ENCODE results near the gene SNX10.

The SNX10 gene

DNA sequence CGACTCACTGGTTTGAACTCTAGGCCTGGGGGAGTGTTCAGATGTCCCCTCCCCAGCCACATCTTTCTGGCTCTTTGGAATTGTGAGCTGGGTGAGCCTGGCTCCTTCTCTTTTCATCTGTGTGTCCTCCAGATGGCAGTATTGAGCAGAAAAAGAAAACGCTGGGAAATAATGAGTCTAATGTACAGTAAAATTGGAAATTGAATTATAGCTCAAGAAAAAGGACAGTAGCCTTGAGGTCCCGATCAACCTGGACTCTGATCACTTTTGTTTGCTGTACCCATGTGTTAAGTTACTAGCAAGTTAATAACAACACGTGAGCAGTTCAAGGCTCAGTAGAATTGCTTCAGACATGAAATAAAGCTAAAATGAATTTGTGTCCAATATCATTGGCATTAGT lies 77.9 kb downstream of the SNX10 start:
- DNase-seq (ENCODE audit: low read depth): no peak

DNA sequence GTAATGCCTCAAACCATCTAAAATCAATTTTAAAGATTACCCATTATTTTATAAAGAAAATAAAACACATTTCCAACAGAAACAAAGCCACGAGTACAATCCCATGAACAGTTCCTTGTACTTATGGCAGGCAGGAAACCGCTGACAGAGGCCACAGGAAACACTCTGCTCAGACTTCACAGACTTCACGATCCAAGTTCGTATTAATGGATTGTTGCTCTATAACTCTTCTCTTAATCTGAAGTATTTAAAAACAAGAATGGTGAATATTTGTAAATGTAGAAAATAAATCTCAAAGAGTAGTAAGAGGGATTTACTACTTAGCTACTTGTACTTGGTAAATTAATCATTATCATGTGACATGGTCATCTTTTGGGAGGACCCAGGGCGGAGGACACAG lies 78.3 kb downstream of the SNX10 start:
- DNase-seq (ENCODE audit: low read depth): no peak

DNA sequence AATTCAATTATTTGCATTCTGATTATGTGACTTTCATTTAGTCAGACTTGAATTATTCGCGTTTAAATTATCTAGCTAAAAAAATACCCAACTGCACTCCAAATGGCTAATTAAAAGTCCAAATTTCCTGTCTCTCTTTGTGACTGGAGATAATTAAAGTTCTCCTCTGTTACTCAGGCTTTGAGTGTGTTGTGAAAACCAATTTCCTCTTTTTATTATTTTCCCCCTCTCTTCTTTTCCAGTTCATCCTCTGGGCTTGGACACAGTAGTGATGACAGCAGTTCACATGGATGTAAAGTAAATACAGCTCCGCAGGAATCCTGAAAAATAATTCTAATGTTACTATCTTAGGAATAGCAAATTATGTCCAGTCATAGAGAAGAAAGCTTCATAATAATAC lies 80.6 kb downstream of the SNX10 start:
- DNase-seq (ENCODE audit: low read depth): no peak

DNA sequence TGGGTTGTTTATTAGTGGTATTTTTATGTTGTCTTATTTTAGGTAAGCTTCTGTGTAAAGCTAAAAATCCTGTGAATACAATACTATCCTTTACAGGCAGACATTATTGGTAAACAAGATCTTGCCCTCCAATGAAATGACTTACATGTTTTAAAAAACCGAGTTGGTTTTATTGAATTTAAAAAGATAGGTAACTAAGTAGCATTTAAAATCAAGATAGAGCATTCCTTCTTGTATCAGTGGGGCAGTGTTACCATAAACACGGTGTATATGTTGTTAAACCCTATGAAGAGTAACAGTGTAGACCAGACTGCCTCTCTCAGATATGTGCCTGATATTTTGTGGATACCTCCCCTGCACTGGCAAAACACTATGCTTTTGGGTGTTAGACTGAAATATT lies 81.0 kb downstream of the SNX10 start:
- no peak for DNase-seq (ENCODE audit: low read depth)

DNA sequence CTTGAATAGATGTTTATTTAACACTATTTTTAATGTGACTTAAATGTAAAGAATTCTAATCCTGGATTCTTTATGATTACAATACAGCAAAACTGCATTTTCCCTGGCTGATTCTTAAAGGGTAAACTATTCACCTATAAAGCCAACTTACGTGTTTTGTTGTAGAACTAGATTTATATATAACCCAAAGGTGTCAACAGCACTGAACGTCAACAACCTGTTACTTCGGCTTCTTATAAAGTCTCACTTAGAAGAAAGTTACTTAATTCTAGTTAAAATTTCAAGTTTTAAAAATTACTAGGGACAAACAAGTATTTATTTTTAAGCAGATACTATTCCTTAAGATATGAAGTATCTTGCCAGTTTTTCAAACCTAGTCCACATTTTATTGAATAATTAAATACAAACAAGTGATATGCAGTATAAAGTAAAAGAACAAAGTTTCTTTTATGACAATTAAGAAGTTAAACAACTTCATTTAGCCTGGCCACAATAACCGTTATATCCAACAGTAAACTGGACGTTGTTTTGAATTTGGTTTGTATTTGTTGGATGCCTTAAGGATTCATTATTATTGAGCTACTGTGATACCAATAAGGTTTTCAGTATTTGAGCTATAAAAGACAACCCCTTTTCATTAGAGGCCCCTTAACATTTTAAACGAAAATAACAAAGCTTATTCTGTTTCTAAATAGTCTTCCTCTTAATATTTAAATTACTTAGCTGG lies 83.1 kb downstream of the SNX10 start:
- DNase-seq (ENCODE audit: low read depth): no peak

DNA sequence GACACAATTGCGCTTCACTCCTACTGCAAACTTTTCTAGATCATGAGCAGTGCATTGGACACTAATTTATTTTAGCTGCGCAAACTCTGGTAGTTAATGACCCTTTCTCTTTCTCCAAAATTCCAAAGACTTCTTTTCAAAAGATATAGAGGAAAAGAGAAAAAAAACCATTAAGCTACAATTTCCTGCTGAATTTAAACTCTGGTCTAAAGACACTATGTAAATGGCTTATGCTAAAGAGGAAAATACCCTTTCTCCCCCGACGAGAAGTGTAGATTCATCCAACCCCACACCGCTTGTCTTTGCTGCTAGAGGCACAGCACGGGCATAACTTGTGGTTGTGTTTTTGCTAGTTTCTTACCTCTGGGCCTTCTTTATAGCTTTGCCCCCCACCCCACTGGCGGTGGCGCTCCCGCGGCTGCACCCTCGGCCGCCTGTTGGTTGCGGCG lies 84.1 kb downstream of the SNX10 start:
- no peak for DNase-seq (ENCODE audit: low read depth)

DNA sequence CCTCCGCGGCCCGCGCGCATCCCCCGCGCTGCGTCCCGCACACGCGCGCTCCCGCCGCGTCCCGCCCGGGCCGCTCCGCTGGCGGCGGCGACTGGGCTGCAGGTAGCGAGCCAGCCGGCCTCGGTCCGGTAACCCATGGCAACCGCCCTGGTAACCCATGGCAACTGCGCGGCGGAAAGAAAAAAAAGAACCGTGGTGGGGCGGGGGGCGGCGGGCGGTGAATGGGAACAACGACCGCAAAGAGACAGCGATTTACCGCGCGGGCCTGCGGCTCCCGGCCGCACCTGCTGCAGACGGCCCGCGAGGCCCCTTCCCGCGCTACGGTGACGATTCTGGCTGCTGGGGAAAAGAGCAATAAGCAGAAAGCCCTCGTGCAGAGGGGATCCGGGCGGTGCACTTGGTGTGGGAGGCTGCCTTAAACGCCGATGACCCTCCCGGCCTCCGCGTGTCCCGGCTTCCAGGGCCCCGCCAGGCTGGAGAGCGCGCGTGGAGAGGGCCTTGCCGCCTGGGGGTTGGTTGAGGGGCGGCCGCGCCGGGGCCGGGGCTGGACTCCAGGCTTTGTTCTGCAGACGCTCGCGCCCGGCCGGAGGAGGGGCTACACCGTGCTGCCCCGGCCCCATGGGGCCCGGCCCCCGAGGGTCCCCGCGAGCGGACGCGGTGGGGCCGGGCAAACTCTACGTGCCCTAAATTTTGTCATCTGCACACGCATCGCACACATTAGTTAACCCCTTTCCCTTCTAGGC lies 84.7 kb downstream of the SNX10 start:
- DNase-seq (ENCODE audit: low read depth): no peak

DNA sequence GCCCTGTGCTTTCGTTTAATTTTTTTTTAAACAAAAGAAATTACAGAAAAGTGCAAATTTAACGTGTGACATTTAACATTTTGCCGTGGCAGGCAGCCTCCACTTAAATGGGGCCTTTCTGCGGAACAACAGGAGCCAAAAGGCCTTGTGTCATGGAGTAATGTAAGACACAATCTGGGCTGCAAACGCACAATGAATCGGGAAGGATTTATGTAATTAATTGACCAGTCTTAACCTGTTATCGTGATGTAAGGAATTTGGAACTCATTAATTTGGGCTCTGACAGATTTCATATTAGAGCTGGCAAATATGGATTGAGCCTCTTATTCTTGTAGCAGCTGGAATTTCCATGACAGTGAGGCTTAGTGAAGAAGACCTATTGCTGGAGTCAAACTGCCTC lies 86.4 kb downstream of the SNX10 start:
- no peak for DNase-seq (ENCODE audit: low read depth)

DNA sequence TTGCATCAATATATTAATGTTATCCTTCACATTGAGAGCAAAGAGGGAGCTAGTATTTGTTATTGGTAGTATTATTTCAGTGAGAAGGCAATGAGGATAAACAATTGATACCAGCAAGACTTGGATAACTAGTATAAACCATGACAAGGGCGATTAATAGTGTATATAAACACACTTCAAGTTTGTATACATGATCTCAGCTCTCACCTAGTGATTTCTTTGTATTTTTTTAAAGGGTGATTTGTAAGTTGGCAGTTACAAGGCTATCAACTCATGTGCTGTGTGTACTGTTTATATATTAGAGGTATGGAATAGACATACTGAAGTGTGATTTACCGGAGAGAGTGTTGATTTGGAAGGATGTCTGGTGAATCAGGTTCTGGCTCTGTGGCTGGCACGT lies 88.0 kb downstream of the SNX10 start:
- no peak for DNase-seq (ENCODE audit: low read depth)

DNA sequence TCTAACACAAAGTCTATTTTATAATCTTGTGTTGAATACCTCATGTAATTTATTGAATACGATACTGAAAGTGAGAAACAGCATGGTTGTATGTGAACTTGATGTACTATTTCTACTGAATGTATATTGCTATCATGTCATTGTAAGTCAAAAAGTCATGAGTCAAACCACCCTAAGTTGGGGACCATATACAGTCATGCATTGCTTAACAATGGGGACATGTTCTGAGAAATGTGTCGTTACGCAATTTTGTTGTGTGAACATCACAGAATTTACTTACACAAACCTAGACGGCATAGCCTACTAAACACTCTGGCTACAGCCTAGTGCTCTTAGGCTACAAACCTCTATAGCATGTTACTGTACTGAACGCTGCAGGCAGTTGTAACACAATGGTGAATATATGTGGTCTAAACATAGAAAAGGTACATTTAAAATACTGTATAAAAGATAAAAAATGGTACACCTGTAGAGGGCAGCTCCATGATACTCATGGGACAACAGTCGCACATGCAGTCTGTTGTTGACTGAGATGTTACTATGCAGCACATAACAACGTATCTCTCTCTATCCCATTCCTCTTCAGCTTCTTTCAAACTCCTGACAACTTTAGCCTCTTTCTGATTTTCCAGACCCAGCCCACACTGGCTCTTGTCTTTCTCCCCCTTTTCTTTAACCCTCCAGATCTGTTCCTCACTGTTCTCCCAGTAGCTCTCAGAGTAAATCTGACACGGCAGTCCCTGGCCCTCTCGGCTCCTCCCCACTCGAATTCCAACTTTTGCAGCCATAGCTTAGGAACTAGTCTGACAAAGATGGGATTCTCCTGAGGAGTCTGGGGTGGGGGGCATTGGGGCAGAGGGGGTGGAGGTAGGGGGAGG lies 90.1 kb downstream of the SNX10 start:
- DNase-seq (ENCODE audit: low read depth): no peak

DNA sequence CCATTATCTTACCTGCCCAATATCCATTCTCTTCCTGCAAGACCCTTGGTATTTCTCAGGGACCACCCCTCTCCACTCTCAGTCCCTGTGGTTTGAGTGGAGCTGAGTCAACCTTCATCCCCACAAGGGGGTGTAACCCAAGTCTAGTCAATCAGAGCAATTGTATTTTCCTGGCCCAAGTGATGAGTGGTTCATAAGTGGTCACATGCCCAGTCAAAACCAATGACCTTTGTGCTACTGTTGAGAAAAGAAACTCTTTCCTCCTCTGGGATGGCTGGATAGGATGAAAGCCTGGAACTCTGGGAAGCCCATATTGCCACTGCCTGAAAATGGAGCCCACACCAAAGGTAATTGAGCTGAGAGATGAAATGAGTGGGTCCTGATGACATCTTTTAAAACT lies 93.6 kb downstream of the SNX10 start:
- no peak for DNase-seq (ENCODE audit: low read depth)

DNA sequence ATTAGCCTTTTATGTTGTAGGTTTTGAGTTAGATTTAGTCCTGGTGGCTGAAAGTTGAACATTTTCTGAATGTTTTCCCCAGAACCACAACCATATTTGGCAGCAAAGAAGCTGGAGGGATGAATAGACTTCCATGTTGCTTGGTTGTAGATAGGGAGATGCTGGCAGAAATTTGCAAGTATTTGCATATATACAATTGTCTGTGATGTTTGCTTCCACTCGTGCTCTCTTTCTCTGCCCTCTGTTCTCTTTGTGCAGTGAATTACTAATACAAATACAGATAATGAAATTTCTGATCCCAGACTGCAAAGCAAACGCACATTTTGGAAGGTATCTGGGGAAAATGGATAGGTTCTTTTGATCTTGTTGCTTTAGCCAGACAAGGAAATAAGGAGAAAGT lies 96.1 kb downstream of the SNX10 start:
- DNase-seq (ENCODE audit: low read depth): no peak

DNA sequence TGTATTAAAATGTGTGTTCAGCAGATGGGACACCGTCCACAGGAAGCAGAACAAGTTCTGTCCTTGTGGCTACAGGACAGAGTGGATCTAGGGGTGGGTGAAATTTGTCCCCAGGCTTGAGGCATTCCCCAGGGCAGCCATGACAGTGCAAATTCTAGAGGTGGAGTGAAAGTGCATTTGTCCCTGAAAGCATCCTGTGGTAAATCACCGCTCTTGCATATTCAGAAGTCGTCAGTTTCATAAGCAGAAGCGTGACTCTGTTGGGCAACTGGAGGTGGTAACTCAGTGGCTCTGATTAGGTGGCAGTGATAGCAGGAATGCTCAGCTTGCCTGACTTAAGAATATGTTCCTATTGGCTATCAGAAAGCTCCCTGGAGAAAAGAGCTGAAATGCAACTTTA lies 96.6 kb downstream of the SNX10 start:
- DNase-seq (ENCODE audit: low read depth): no peak

DNA sequence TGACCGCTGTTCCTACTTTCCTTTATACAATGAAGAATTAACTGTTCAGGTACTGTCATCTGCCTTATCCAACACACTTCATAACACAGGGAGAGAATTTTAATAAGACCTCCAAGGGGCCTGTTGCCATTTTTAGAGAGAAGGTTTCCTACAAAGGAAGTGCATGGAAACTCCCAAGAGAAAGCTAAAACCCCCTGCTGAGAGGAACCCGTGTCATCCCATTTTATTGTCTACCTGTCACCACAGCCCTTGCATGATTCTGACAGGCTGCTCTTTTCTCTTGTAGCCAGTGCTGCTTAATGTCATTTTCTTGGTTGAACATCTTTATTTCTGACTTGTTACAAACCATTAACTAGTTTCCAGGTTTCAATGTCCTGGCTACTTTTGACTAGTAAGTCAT lies 98.4 kb downstream of the SNX10 start:
- no peak for DNase-seq (ENCODE audit: low read depth)

DNA sequence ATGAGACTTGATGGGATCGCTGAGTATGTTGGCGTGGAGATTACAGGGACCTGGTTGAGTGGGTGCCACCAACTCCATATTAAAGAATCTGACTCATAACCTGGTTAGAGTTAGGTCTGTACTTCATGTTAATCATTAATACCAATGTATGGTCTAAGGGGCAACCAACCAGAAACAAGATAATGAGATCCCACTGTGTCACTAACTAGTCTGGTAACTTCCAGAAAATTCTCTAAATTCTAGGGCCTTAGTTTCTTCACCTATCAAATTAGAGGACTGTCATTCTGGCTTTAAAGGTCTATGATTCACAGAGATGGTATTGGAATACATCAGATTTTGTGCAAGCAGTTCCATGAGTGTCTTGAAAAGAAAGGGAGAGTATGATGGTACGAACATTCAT lies 102.2 kb downstream of the SNX10 start:
- DNase-seq (ENCODE audit: low read depth): no peak

DNA sequence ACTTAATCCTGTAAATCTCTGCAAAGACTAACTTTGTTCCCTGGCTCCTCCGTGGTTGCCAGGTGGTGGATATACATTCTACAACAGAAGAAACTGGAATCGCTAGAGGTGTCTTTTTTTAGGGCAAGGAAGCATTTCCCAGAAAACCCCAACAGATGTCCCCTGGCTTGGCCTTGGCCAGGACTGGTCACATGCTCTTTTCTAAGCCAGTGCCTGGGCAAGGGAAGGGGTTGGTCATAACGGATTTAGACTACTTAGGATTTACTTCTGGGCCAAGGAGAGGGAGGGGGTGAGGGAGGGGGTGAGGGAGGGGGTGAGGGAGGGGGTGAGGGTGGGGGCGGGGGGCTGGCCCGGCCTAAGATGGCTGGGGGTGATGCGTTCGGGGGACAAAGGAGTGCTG lies 105.7 kb downstream of the SNX10 start:
- no peak for DNase-seq (ENCODE audit: low read depth)

DNA sequence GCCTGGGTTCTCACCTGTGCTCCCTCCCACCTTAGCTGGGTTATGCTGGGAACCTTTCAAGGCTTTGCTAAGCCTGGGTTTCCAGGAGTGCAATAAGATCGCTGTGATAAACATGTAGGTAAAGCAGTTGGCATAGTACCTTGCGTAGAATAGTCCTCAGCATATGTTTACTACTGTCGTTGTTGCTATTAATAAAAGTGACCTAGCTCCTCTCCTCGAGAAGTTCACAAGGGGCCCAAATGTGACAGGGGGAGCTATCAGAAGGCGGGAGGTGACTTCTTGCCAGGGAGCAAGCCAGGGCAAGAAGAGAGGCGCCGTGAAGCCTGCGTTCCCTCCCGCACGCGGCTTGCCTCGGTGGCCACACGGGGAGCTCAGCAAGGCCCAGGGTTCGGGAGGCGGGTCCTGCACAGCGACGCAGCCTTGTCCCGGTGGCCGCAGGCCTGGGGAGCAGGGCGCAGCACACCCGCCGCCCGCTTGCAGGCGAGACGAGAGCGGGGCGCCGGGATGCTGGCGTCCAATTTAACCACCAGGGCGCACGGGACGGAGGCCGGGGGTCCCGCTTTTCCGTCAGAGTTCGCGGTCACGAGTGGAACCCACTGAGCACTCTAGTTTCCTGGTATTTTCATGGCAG lies 106.2 kb downstream of the SNX10 start:
- no peak for DNase-seq (ENCODE audit: low read depth)

DNA sequence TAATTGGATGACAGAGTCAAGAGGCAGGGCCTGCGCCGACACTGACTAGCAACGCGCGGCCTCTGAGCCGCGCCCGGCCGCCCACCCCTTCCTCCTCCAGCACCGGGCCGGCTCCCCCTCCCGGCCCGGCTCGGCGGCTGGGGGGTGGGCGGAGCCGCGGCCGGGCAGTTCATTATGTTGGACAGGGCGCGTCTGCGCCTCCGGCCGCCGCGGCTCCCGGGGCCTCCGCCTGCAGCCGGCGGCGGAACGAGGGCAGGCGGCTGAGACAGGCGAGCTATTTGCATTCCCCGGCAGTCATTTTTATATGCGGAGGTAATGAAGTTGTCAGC lies 106.7 kb downstream of the SNX10 start:
- DNase-seq (ENCODE audit: low read depth): no peak

DNA sequence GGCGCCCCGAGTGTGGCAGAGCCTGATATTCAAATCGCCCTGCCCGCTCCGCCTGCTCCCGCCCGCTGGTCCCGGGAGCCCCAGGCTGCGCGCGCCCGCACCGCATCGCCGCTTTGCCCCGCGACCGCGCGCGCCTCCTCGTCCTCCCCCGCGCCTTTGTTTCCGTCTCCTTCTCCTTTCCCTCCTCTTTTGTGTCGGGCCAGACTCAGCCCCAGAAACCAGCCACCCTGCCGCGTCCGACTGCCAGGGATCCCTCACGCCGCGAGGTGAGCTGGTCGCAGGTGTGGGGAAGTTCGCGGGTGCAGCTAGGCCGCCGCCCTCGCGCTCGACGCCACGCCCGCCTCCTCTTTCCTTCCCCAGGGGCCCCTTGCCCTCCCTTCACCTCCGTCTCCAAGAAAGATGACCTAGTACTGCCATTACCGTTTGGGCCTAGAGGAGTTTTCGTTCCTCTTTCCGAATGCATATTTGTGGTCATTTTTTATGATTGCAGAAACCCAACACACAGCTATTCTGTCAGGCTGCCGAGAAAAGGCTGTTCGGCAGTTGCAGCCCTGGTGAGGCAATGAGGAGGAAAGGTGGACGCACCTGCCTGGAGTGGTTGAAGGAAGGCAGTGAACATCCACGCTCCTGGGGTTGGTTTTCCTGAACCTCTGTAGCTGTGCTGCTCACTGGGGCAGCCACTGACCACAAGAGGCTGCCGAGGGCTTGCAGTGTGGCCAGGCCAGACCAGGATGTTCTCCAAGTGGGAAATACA lies 107.3 kb downstream of the SNX10 start:
- no peak for DNase-seq (ENCODE audit: low read depth)

DNA sequence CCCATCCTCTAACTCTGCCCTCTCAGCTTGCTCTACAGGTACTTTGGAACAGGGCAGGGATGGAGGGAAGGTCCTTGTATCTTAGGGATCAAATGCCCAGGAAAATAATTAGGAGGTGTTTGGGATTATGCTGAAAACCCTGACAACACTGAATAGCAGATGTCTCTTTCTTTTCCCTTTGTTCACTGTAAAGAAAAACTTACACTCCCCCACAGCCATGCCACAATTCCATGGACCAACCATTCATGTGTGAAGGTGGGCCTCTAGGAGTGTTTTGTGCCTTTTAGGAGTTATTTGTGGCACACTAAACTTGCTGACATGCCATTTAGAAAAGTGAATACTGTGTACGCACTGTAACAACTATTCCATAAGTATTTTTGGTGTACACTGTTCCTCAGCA lies 108.1 kb downstream of the SNX10 start:
- no peak for DNase-seq (ENCODE audit: low read depth)

DNA sequence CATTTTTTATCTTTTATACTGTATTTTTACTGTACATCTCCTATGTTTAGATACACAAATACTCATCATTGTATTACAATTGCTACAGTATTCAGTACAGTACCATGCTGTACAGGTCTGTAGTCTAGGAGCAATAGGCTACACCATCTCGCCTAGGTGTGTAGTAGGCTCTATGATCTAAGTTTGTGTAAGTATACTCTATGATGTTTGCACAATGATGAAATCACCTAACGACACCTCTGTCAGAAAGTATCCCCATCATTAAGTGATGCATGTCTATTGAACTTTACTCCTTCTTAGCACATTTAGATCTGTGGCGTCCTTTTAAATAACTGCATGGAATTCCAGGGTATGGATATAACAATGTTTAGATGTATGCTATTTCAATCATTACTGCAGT lies 112.0 kb downstream of the SNX10 start:
- DNase-seq (ENCODE audit: low read depth): no peak
